ENCODE measurements around the gene CFAP161.
A peak's percentile ranks its signal among the peaks of the same experiment; 100 is the strongest.

The CFAP161 gene

DNA sequence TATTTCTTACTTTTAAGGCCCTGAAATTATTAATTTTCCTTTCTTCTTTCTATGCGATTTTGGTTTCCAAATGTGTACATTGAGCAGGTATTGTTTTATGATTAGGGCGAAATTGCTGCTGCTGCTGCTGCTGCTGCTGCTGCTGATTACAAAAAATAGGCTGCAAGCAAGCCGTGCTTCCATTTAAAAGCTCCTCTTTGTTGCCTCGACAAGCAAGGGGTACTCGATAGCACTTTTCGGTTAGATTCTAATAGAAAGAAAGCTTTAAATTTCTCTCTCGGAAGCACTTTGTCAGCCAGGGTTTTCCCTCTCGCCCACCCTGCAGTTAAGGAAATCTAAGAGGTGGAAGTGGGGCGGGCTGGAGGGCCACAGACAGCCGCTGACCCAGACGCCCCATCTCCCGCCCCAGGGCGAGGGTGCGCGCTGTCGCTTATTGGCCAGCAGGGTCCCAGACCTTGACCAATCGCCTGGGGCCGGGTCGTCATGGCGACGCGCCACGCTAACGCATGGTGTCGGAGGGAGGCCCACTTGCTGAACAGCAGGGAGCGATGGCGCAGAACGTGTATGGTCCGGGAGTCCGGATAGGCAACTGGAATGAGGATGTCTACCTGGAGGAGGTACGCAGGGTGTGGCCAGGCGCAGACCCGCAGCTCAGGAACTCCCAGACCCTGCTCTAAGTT, at the start of gene CFAP161:
Gene CFAP161 (plus strand): TSS at position 489 of the 680 bp plus-strand sequence. CDS start 60 bp downstream, at position 549.
- peak; percentile 67 for DNase-seq (ENCODE audit: low read depth, low spot score)

DNA sequence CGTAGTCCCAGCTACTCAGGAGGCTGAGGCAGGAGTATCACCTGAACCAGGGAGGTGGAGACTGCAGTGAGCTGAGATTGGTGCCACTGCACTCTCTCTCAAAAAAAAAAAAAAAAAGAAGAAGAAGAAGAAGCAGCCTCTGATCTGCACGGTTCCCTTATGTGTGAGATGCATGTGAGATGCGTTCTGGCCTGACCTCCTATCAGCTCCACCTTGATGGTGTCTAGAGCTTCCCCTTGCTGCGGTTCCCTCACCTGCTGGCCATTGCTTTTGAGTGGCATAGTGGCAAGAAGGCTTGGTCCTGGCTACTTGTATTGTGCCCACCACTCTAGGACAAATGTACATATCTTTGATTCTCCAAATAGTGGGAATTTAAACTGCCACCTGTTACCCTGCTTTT, 49.4 kb upstream of the CFAP161 start:
- no peak for DNase-seq (ENCODE audit: low read depth, low spot score)

- no peak for DNase-seq (ENCODE audit: low read depth, low spot score)
These were observed 48.9 kb upstream of the CFAP161 start for GRCh38 chr15:81085213-81085612.

- no peak for DNase-seq (ENCODE audit: low read depth, low spot score)
These were observed 48.2 kb upstream of the CFAP161 start for GRCh38 chr15:81085898-81086297.

DNA sequence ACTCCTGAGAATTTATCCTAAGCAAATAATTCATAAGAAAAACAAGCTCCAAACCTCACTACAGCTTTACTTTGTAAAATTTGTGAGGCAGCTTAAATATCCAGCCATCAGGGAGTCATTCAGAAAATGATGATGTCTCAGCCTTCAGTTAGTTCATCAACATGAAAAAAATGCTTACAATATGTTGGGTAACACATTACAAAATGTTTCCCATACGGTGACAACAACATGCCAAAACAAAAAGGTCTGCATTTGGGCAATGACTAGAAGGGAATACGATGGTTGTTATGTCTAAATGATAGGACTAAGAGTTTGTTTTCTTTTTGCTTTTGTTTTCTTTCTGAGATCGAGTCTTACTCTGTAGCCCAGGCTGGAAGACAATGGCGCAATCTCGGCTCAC, 47.0 kb upstream of the CFAP161 start:
- no peak for DNase-seq (ENCODE audit: low read depth, low spot score)

GRCh38 chr15:81087694-81088093, 46.4 kb upstream of the CFAP161 start:
- no peak for DNase-seq (ENCODE audit: low read depth, low spot score)

- DNase-seq (ENCODE audit: low read depth, low spot score), result no peak
These were observed 45.5 kb upstream of the CFAP161 start for GRCh38 chr15:81088470-81089013.

GRCh38 chr15:81091889-81092558, 42.0 kb upstream of the CFAP161 start:
- no peak for DNase-seq (ENCODE audit: low read depth, low spot score)

DNA sequence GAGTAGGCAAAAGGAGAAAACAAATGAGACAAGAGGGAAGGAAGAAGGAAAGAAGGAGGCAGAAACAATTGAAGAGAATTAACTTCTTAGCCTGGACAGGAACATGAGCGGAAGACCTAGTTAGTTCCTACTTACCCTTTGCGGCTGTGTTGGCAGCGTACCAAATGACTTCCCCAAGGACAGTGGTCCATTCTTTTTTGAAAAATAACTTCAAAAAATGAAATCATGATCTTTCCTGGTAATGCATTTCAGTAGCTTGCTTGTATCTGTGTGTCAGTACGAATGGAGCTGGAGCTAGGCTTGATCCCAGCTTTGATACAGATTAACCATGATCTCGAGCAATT, 41.5 kb upstream of the CFAP161 start:
- DNase-seq (ENCODE audit: low read depth, low spot score), result no peak

- no peak for DNase-seq (ENCODE audit: low read depth, low spot score)
These were observed 40.1 kb upstream of the CFAP161 start for GRCh38 chr15:81093961-81094360.

- DNase-seq (ENCODE audit: low read depth, low spot score), result no peak
These were observed 38.2 kb upstream of the CFAP161 start for GRCh38 chr15:81095690-81096365.

- DNase-seq (ENCODE audit: low read depth, low spot score), result no peak
These were observed 37.7 kb upstream of the CFAP161 start for GRCh38 chr15:81096398-81096797.

GRCh38 chr15:81097116-81097889, 36.8 kb upstream of the CFAP161 start:
- no peak for DNase-seq (ENCODE audit: low read depth, low spot score)

GRCh38 chr15:81097890-81098280, 36.2 kb upstream of the CFAP161 start:
- DNase-seq (ENCODE audit: low read depth, low spot score), result no peak

- DNase-seq (ENCODE audit: low read depth, low spot score), result no peak
These were observed 35.7 kb upstream of the CFAP161 start for GRCh38 chr15:81098349-81098748.

DNA sequence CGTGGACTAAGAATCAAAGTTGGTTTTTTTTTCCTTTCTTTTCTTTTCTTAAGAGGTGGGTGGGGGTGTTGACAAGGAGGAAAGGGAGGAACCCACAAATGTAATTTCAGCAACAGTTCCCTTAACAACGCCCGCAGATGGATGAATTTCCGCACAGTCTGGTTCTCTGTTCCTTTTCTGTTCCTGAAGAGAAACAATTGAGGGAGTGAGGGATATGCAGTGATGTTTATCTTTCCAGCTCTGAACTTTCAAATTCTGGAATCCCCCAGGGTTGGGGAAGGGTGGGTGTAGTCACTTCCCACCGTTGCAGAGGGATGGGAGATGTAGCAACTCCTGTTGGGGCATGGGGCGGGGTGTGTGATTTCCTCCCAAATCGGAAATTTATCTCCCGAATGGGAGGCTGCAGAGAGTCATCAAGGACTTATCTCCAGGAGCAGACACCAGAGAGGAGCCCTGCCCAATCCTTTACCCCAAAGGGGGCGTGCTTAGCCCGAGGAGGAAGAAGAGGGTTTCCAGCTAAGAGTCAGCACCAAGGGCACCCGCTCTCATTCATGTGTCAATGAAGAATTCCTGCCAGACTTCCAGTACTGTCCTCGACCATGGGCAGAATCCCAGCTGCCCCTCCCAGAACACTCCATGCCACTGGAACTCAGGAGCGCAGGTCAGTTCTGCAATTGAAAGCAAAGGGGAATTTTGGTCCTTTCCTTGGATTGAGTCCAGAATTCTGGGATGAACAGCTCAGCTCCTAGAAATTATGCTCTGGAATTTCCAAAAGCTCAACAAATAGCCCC, 35.0 kb upstream of the CFAP161 start:
- no peak for DNase-seq (ENCODE audit: low read depth, low spot score)

DNA sequence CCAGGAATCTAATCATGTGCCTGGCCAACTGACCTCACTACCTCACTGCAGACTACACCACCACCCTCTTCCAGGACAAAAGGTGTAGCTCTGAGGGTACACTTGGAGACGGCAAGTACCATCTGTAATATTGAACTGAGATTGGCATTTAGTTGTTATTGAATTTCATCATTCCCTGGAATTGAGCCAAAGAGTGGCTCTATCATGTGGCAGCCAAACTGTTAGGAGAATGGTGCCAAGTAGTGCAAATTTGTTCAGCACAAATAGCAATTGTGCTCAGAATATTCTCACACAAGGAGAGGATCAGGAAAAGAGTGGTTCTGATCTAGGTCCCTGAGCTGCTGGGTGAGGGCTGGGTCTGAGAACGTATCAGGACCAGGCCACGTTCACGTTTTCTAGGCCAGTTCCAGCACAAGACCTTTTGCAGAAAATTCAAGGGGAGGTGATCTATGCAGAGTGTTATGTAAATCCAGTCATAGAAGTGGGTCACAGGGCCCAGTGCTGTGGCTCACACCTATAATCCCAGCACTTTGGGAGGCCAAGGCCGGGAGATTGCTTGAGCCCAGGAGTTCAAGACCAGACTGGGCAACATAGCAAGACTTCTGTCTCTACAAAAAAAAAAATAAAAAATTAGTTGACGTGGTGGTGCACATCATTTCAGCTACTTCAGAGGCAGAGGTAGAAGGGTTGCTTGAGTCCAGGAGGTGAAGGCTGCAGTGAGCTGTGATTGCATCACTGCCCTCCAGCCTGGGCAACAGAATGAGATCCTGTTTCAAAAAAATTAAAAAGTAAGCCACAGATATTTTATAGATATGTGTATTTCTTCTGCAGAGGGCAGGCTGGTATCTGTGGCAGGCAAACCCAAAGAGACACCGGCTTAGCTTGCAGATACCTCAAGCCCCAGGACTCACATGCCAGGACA, 31.9 kb upstream of the CFAP161 start:
- no peak for DNase-seq (ENCODE audit: low read depth, low spot score)

- no peak for DNase-seq (ENCODE audit: low read depth, low spot score)
These were observed 30.2 kb upstream of the CFAP161 start for GRCh38 chr15:81103857-81104256.

- no peak for DNase-seq (ENCODE audit: low read depth, low spot score)
These were observed 28.5 kb upstream of the CFAP161 start for GRCh38 chr15:81105545-81105944.

- DNase-seq (ENCODE audit: low read depth, low spot score), result no peak
These were observed 27.5 kb upstream of the CFAP161 start for GRCh38 chr15:81106560-81106959.

Data from iPS DF 19.7 (cell line).